HG03280 (cell line): ENCODE results near the gene NISCH.
"Not testable (repeated sequence)": the region's sequence is repeated elsewhere in the genome, so short reads cannot be mapped to it uniquely, and the experiment has no call there.

Experiments used
- ATAC-seq: cut with Tn5 transposase; IDR thresholded peaks from one replicate; pipeline ENCODE4 v1.9.1; 2021; ENCODE audit warnings: mild to moderate bottlenecking, moderate library complexity; ENCODE audit not compliant: unreplicated experiment

NISCH gene

GRCh38 chr3:52524752-52525679 is 69.6 kb downstream of the NISCH start:
- no peak for ATAC-seq

DNA sequence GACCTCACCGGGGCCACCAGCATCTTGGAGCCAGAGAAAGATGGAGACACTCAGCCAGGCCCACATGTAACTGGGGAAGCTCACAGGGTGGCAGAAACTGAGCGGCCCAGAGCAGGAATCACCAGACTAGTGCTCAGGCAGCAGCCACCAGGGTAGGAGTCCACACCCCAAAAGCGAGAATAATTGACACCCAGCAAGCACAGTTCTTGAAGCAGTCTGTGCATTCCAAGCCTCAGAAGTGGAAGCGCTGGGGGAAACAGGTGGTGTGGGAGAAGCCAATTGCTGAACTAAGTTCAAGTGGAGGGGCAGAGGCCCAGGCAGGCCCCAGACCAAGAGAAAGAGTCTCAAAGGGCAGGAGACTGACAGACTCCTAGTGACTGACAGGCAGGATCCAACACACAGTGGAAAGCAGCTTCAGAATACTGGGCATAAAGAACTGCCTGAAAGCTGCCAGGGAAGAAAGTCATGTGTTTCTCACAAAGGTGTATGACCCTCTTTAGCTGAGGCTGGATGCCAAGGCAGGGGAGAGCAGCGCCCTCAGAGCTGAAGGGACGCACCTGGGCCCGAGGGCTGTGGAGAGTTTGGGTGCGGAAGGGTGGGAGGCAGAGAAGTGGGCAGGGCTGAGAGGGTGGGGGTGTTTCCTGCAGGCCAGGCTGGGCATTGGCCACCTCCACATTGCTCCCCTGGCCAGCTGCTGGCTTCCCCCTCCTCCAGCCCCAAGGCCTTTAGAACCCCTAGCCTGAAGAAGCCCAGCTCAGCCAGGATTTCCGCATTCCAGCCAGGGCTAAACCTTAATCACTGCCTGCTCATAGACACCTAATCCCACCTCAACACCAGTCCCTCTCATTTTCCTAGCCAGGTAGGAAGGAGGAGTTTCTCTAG is 70.5 kb downstream of the NISCH start:
- ATAC-seq: no peak

DNA sequence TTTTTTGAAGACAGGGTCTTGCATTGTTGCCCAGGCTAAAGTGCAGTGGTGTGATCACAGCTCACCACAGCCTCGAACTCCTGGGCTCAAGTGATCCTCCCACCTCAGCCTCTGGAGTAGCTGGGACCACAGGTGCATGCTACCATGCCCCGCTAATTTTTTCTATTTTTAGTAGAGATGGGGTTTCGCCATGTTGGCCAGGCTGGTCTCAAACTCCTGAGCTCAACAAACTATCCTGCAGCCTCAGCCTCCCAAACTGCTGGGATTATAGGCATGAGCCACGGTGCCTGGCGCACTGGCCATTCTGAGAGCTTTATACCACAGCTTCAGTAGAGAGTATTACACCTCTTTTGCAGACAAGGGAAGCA is 71.3 kb downstream of the NISCH start:
- ATAC-seq: not testable (repeated sequence)

- ATAC-seq: no peak
These were observed 71.8 kb downstream of the NISCH start for GRCh38 chr3:52527039-52527731.

DNA sequence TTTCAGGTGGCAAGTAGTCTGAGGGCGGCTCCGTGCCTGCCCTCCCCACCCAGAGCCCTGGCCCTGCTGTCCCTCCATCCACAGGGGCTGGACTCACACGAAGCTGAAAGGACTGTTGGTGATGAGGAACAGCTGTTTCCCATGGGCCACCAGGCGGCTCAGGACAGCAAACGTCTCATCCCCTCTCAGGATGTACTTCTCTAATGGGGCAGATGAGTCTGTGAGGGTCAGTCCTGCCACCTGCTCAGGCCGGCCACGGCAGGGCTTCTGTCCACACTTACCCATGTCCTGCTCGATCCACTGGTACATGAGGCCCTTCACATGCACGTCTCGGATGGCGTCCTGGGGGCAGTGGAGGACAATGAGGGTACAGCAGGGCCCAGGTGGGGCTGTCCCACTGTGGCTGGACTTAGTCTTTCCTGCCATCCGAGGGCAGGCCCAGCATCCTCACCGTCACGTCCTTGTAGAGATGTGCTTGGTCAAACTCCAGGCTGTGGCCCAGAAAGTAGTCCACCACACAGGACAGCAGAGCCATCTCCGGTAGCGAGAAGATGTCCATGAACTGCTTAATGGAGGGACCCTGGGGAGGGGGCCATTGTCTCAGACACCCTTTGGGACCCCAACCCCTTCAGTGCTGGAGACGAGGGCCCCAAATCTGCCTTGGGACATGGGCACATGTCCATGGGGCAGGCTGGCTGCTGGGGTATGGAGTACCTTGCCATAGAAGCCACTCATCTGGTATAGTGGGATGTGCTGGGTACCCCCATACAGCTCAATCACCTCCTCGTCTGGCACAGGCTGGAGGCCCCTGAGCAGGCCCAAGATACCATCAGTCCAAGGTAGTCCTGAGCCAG is 72.6 kb downstream of the NISCH start:
- ATAC-seq: no peak

- no peak for ATAC-seq
These were observed 73.4 kb downstream of the NISCH start for GRCh38 chr3:52528586-52529375.

- ATAC-seq: no peak
These were observed 74.3 kb downstream of the NISCH start for GRCh38 chr3:52529376-52530333.

- no peak for ATAC-seq
These were observed 75.8 kb downstream of the NISCH start for GRCh38 chr3:52530918-52531826.

DNA sequence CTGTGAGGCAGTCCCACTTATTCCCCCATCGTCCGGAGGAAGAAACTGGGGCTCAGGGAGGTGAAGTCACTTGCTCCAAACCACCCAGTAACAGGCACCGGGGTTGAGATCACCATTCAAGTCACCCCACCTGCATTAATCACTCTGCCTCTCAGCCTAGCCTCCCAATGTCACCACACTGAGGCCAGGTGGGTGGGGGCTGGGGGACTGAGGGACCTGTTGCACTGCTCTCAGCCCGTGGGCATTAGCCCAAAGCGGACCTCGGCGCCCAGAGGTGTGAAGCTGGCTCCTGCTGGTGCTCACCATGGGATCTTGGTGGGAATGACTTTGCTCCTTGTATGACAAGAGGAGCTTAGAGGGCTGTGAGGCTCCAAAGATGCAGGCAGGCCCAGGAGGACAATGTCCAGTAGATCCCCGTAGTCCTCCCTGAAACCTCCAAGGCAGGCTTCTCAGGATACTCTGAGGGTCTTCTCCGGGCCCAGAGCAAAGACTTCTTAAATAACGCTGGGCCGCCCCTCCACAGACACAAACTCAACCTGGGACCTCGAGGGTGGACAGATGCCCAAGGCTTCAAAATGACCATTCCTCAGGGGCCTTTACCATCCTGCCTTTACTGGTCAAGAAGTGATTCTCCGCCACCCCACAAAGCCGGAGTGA is 76.6 kb downstream of the NISCH start:
- no peak for ATAC-seq

- ATAC-seq: no peak
These were observed 77.1 kb downstream of the NISCH start for GRCh38 chr3:52532517-52532837.

- no peak for ATAC-seq
These were observed 77.6 kb downstream of the NISCH start for GRCh38 chr3:52532838-52533622.

GRCh38 chr3:52533623-52534280 is 78.3 kb downstream of the NISCH start, which contains the start of gene NT5DC2:
Gene NT5DC2 (minus strand): TSS chr3:52533857. CDS start chr3:52533737, 120 bp downstream.
- ATAC-seq: peak; percentile 44

DNA sequence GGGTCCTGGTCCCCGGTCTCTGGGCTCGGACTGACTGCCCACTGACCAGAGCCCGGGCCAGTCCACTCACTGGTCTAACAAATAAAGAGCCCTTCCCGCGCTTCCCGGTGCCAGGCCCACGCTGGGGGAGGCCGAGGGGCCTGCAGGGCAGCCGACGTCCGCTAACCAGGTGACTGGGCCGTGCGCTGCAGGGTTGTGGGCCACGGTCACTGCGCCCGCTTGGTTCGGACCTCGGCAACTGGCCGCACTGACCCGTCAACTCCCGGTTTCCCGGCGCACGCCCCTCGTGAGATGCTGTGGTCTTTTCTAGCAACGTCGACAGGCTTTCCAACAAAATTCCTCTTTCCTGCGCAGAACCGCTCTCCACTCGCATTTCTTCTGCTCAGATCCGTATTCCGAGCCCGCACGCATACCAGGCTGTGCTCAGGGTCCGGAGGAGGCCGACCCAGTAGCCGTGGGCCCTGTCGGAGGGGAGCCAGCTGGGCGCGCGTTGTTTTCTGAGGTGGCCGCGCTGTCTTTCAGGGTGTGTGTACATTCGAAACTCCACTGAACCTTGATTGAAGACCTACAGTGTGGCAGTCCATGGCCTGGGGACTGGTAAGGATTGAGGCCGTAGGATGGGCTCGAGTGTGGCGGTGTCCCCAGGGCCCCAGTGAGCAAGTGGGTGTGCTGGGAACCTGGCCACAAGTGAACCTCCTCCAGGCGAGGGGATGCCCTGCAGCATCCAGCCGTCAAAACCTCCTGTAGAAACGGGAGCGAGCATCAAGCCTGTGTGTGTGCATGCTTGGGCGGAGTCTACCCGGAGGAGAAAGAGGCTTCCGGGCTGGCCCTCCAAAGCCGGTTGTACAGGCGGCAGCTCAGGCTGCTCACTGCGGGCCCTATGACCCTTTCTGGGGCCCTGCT is 79.1 kb downstream of the NISCH start:
- no peak for ATAC-seq

- ATAC-seq: no peak
These were observed 80.2 kb downstream of the NISCH start for GRCh38 chr3:52535411-52536111.
